Renal pelvis (tissue), 4 donors: Measurements from ENCODE around the gene MYLK. TPM values are rescaled to one million over a fixed set of nuclear protein-coding genes. Genes with fewer than 3 reads are reported as not detected.

Source experiments
- DNase-seq: peaks from one replicate; pipeline ENCODE4 v3.0.0-alpha.2; 2013
- polyA plus RNA-seq, 3 donors: library from polyadenylated mRNA; unstranded; fragments of 120-200 nt; gene quantifications; one replicate each; pipeline ENCODE4 v1.2.1, GENCODE V29; 2013; ENCODE audit not compliant: insufficient read length in 3 of 3

The MYLK gene
- polyA plus RNA-seq, 3 donors, result 126 to 154 (median 144) TPM

GRCh38 chr3:123561188-123561587, 322.9 kb downstream of the MYLK start:
- no peak for DNase-seq

Other genes starting within 250 kb of the MYLK start
- 100 to 1,000 TPM; 138 to 179 (median 171) TPM for gene CCDC14, start 76.9 kb upstream of the MYLK start, polyA plus RNA-seq
- under 1 TPM; 0.07 to 0.18 (median 0.15) TPM for gene ROPN1, start 107.8 kb upstream of the MYLK start, polyA plus RNA-seq
- 10 to 100 TPM; 21.1 to 24.4 (median 24.2) TPM for gene KALRN, start 149.0 kb upstream of the MYLK start, polyA plus RNA-seq